WTC11 (cell line): ENCODE data around the gene CLPSL1. TPM values are rescaled to one million over a fixed set of nuclear protein-coding genes. Genes with fewer than 3 reads are reported as not detected.

Experiments used
- ATAC-seq: fragments of 200-7000 bp; cut with Tn5 transposase; 2 replicates; pipeline ENCODE4 v1.10.0; 2021; ENCODE audit warnings: mild to moderate bottlenecking, moderate library complexity
- CTCF ChIA-PET: fragments of 300-600 bp; sonication (Branson Sonifier 250); formaldehyde crosslinking; loops from one replicate; lab custom pipeline; 2021; ENCODE audit warnings: antibody characterized with exemption; lab: Charles Lee
- POLR2A ChIA-PET: fragments of 350-600 bp; sonication (Branson Sonifier 250); formaldehyde crosslinking; loops from one replicate; lab custom pipeline; 2021; ENCODE audit warnings: antibody characterized with exemption; lab: Charles Lee
- DNase-seq: peaks from one replicate; pipeline ENCODE4 v3.0.0; 2021; ENCODE audit warnings: low spot score
- H3K27ac Mint-ChIP-seq: 2 replicates; pipeline ENCODE4 v1.8.0; 2021; ENCODE audit warnings: mixed read lengths
- H3K27me3 Mint-ChIP-seq: 2 replicates; pipeline ENCODE4 v1.8.0; 2021; ENCODE audit warnings: low read depth, mild to moderate bottlenecking, moderate library complexity, mixed read lengths
- H3K36me3 Mint-ChIP-seq: 2 replicates; pipeline ENCODE4 v1.8.0; 2021; ENCODE audit warnings: mixed read lengths
- H3K4me1 Mint-ChIP-seq: 2 replicates; pipeline ENCODE4 v1.8.0; 2022; ENCODE audit warnings: mixed read lengths
- H3K4me3 Mint-ChIP-seq: 2 replicates; pipeline ENCODE4 v1.8.0; 2021; ENCODE audit warnings: mild to moderate bottlenecking, moderate library complexity, mixed read lengths
- H3K9me3 Mint-ChIP-seq: 2 replicates; pipeline ENCODE4 v1.8.0; 2021; ENCODE audit warnings: mixed read lengths
- CBFB ChIP-seq: sonication (generic); formaldehyde crosslinking; IDR thresholded peaks from 2 replicates; pipeline ENCODE4 v1.8.1; 2022; ENCODE audit warnings: mild to moderate bottlenecking, low read depth, missing genetic modification reagents
- CREM ChIP-seq: sonication (generic); formaldehyde crosslinking; IDR thresholded peaks from 2 replicates; pipeline ENCODE4 v1.8.1; 2022; ENCODE audit warnings: mild to moderate bottlenecking, missing genetic modification reagents, moderate library complexity
- E2F1 ChIP-seq: sonication (generic); formaldehyde crosslinking; IDR thresholded peaks from 2 replicates; pipeline ENCODE4 v1.8.0; 2022; ENCODE audit warnings: mild to moderate bottlenecking, missing genetic modification reagents
- EMX1 ChIP-seq: fragments of 250-450 bp; sonication (Bioruptor Pico); IDR thresholded peaks from 2 replicates; pipeline ENCODE4 v1.8.0; 2021; ENCODE audit warnings: mild to moderate bottlenecking
- GABPB1 ChIP-seq: sonication (generic); formaldehyde crosslinking; IDR thresholded peaks from 2 replicates; pipeline ENCODE4 v1.8.1; 2023; ENCODE audit warnings: mild to moderate bottlenecking, missing genetic modification reagents
- GTF2I ChIP-seq: fragments of 250-450 bp; sonication (Bioruptor Pico); conservative IDR thresholded peaks from 2 replicates; pipeline ENCODE4 v1.4.0; 2021; ENCODE audit warnings: mild to moderate bottlenecking
- IRF2 ChIP-seq: sonication (generic); formaldehyde crosslinking; IDR thresholded peaks from 2 replicates; pipeline ENCODE4 v1.8.0; 2022; ENCODE audit warnings: low read depth, missing genetic modification reagents, borderline replicate concordance
- JUN ChIP-seq: sonication (generic); formaldehyde crosslinking; IDR thresholded peaks from 2 replicates; pipeline ENCODE4 v1.8.0; 2023; ENCODE audit warnings: mild to moderate bottlenecking, missing genetic modification reagents
- NFATC4 ChIP-seq: fragments of 250-450 bp; sonication (Bioruptor Pico); IDR thresholded peaks from 2 replicates; pipeline ENCODE4 v1.9.0; 2021; ENCODE audit warnings: mild to moderate bottlenecking
- NFE2L1 ChIP-seq: sonication (generic); formaldehyde crosslinking; IDR thresholded peaks from 2 replicates; pipeline ENCODE4 v1.8.1; 2023; ENCODE audit warnings: missing genetic modification reagents
- NR3C1 ChIP-seq: sonication (generic); formaldehyde crosslinking; conservative IDR thresholded peaks from 2 replicates; pipeline ENCODE4 v1.8.1; 2023; ENCODE audit warnings: low read depth, mild to moderate bottlenecking, missing genetic modification reagents
- TEAD4 ChIP-seq: sonication (generic); formaldehyde crosslinking; IDR thresholded peaks from 2 replicates; pipeline ENCODE4 v1.8.0; 2022; ENCODE audit warnings: mild to moderate bottlenecking, missing genetic modification reagents
- USF2 ChIP-seq: sonication (generic); formaldehyde crosslinking; IDR thresholded peaks from 2 replicates; pipeline ENCODE4 v1.8.1; 2023; ENCODE audit warnings: mild to moderate bottlenecking, missing genetic modification reagents, moderate library complexity
- ZBTB21 ChIP-seq: sonication (generic); formaldehyde crosslinking; IDR thresholded peaks from 2 replicates; pipeline ENCODE4 v1.8.1; 2023; ENCODE audit warnings: mild to moderate bottlenecking, missing genetic modification reagents, borderline replicate concordance
- ZNF138 ChIP-seq: sonication (generic); formaldehyde crosslinking; conservative IDR thresholded peaks from 2 replicates; pipeline ENCODE4 v1.8.1; 2022; ENCODE audit warnings: mild to moderate bottlenecking, moderate library complexity, missing genetic modification reagents
- ZNF416 ChIP-seq: fragments of 250-450 bp; sonication (Bioruptor Pico); IDR thresholded peaks from 2 replicates; pipeline ENCODE4 v1.9.0; 2021; ENCODE audit warnings: mild to moderate bottlenecking, inconsistent platforms
- ZNF512 ChIP-seq: sonication (generic); formaldehyde crosslinking; IDR thresholded peaks from 2 replicates; pipeline ENCODE4 v1.8.1; 2022; ENCODE audit warnings: missing genetic modification reagents, borderline replicate concordance
- ZNF671 ChIP-seq: fragments of 250-450 bp; sonication (Bioruptor Pico); IDR thresholded peaks from 2 replicates; pipeline ENCODE4 v1.8.0; 2021; ENCODE audit warnings: mild to moderate bottlenecking
- total RNA-seq: library from RNA; stranded (reverse); gene quantifications from 3 replicates; pipeline ENCODE4 v1.2.3, GENCODE V29; 2021
- TF ChIP-seq, protein P1 (sequence below): sonication (generic); formaldehyde crosslinking; IDR thresholded peaks from 2 replicates; pipeline ENCODE4 v1.8.0; 2023; ENCODE audit warnings: missing genetic modification reagents
- TF ChIP-seq, protein P2 (sequence below): fragments of 250-450 bp; sonication (Bioruptor Pico); conservative IDR thresholded peaks from 2 replicates; pipeline ENCODE4 v1.9.0; 2021; ENCODE audit warnings: mild to moderate bottlenecking
- TF ChIP-seq, protein P3 (sequence below): fragments of 250-450 bp; sonication (Bioruptor Pico); IDR thresholded peaks from 2 replicates; pipeline ENCODE4 v1.9.0; 2021; ENCODE audit warnings: mild to moderate bottlenecking, borderline replicate concordance

CLPSL1 gene
- total RNA-seq, 1 experiment from 2014 or later = 0.42 TPM

DNA sequence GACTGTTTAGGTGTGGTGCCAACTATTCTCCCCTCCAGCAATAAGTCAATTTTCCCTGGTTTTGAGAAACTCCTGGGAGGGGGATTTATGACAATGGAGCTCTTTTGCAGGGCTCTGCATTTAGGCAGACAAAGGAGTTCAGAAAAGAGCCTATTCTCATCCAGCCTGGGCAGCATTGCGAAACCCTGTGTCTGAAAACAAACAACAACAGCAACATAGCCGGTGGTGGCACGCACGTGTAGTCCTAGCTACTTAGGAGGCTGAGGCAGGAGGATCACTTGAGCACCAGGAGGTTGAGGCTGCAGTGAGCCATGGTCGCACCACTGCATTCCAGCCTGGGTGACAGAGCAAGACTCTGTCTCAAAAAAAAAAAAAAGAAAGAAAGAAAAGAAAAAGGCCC is 9.9 kb downstream of the CLPSL1 start:
- H3K36me3 Mint-ChIP-seq = no peaks in the 10 kb centered on the region
- ATAC-seq = no peak
- H3K4me1 Mint-ChIP-seq = peaks cover 11% of the 10 kb centered on the region
- no peaks in the 10 kb centered on the region for H3K9me3 Mint-ChIP-seq
- DNase-seq = no peak
- no peak overlapping the region for H3K4me3 Mint-ChIP-seq
- CTCF ChIA-PET = no interaction called here
- TF ChIP-seq USF2 (CRISPR knock-in tag) (no peak), TEAD4 (CRISPR knock-in tag) (no peak), IRF2 (CRISPR knock-in tag) (no peak), JUN (no peak), E2F1 (CRISPR knock-in tag) (no peak), ZNF512 (no peak), ZNF416 (CRISPR knock-in tag) (no peak), GABPB1 (CRISPR knock-in tag) (no peak), ZBTB21 (CRISPR knock-in tag) (no peak)
- POLR2A ChIA-PET = no interaction called here
- no peaks in the 10 kb centered on the region; the same call in 1 of the 2 replicates for H3K27me3 Mint-ChIP-seq
- H3K27ac Mint-ChIP-seq = no peak overlapping the region

- no peak for ATAC-seq
- POLR2A ChIA-PET = no interaction called here
- Mint-ChIP-seq H3K27ac (no peak overlapping the region), H3K4me1 (peaks cover 14% of the 10 kb centered on the region), H3K9me3 (no peaks in the 10 kb centered on the region), H3K36me3 (no peaks in the 10 kb centered on the region), H3K27me3 (no peaks in the 10 kb centered on the region; the same call in none of the 2 replicates), H3K4me3 (no peak overlapping the region)
- no peak for TF ChIP-seq EMX1 (CRISPR knock-in tag)
- no peak for TF ChIP-seq NR3C1 (CRISPR knock-in tag)
- no peak for TF ChIP-seq ZNF671 (CRISPR knock-in tag)
- TF ChIP-seq NFATC4 (CRISPR knock-in tag) = no peak
- no peak for TF ChIP-seq CBFB (CRISPR knock-in tag)
- CTCF ChIA-PET = interaction anchor here (1.0 kb wide), 1 partner anchor 11 kb away, joined by 3 read pairs; the partner anchor contains the start of gene LHFPL5
- DNase-seq = no peak
Measured at GRCh38 chr6:35794536-35795452, 14.0 kb downstream of the CLPSL1 start.

GRCh38 chr6:35795453-35796071 is 14.7 kb downstream of the CLPSL1 start:
- Mint-ChIP-seq H3K4me1 (peaks cover 17% of the 10 kb centered on the region), H3K27me3 (peaks cover 2% of the 10 kb centered on the region), H3K27ac (no peak overlapping the region), H3K9me3 (no peaks in the 10 kb centered on the region), H3K4me3 (no peak overlapping the region), H3K36me3 (no peaks in the 10 kb centered on the region)
- no peak for ATAC-seq
- DNase-seq = no peak
- ChIA-PET CTCF (no interaction called here), POLR2A (no interaction called here)
- no peak for TF ChIP-seq ZNF138
- no peak for TF ChIP-seq GTF2I
- TF ChIP-seq, protein P1, sequence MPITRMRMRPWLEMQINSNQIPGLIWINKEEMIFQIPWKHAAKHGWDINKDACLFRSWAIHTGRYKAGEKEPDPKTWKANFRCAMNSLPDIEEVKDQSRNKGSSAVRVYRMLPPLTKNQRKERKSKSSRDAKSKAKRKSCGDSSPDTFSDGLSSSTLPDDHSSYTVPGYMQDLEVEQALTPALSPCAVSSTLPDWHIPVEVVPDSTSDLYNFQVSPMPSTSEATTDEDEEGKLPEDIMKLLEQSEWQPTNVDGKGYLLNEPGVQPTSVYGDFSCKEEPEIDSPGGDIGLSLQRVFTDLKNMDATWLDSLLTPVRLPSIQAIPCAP = no peak
- TF ChIP-seq, protein P2, sequence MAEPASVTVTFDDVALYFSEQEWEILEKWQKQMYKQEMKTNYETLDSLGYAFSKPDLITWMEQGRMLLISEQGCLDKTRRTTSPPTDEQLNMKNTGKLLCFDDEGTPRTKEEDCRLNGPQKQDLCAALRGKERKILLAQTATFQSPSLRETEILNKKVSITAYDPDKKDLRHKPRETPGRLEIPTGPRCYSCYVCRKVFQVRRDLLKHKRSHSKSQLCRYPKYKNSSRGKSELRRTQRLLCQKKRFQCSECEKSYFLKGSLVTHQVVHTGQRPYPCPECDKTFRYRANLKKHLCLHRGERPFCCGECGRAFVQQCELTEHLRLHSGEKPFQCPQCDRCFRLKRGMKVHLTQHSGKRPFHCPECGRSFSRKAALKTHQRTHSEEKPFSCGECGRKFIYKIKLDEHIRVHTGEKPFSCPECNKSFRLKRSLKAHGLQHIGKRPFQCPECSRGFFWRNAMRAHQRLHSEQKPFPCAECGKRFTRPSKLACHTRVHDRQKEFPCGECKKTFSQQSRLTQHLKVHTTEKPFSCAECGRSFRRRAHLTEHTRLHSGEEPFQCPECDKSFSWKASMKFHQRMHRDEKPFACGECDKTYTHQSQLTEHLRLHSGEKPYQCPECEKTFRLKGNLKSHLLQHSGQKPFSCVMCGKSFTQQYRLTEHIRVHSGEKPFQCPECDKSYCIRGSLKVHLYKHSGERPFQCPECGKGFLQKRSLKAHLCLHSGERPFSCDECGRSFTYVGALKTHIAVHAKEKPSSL (CRISPR knock-in tag) = no peak
- no peak for TF ChIP-seq IRF2 (CRISPR knock-in tag)
- TF ChIP-seq CREM (CRISPR knock-in tag) = no peak
- TF ChIP-seq, protein P3, sequence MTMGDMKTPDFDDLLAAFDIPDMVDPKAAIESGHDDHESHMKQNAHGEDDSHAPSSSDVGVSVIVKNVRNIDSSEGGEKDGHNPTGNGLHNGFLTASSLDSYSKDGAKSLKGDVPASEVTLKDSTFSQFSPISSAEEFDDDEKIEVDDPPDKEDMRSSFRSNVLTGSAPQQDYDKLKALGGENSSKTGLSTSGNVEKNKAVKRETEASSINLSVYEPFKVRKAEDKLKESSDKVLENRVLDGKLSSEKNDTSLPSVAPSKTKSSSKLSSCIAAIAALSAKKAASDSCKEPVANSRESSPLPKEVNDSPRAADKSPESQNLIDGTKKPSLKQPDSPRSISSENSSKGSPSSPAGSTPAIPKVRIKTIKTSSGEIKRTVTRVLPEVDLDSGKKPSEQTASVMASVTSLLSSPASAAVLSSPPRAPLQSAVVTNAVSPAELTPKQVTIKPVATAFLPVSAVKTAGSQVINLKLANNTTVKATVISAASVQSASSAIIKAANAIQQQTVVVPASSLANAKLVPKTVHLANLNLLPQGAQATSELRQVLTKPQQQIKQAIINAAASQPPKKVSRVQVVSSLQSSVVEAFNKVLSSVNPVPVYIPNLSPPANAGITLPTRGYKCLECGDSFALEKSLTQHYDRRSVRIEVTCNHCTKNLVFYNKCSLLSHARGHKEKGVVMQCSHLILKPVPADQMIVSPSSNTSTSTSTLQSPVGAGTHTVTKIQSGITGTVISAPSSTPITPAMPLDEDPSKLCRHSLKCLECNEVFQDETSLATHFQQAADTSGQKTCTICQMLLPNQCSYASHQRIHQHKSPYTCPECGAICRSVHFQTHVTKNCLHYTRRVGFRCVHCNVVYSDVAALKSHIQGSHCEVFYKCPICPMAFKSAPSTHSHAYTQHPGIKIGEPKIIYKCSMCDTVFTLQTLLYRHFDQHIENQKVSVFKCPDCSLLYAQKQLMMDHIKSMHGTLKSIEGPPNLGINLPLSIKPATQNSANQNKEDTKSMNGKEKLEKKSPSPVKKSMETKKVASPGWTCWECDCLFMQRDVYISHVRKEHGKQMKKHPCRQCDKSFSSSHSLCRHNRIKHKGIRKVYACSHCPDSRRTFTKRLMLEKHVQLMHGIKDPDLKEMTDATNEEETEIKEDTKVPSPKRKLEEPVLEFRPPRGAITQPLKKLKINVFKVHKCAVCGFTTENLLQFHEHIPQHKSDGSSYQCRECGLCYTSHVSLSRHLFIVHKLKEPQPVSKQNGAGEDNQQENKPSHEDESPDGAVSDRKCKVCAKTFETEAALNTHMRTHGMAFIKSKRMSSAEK (CRISPR knock-in tag) = no peak
- TF ChIP-seq NFE2L1 (CRISPR knock-in tag) = no peak
